Kidney (tissue), 14 donors: ENCODE data around the gene NUP210. TPM values are rescaled to one million over a fixed set of nuclear protein-coding genes. Genes with fewer than 3 reads are reported as not detected.

Source experiments
- DNase-seq, 5 donors: peaks; one replicate each; pipeline ENCODE4 v3.0.0-alpha.2; 2013 to 2020
- FAIRE-seq: peaks from 2 replicates; lab custom pipeline; 2012; peaks lifted over from hg19 to GRCh38; lab: Jason Lieb, UNC
- H3K27ac ChIP-seq, 2 donors: one replicate each; pipeline ENCODE4 v1.7.0; 2013; ENCODE audit warnings: low read depth in 2 of 2, low read length in 2 of 2, inconsistent platforms in 1 of 2
- H3K27me3 ChIP-seq: one replicate; pipeline ENCODE4 v1.7.1; 2013; ENCODE audit warnings: low read length, inconsistent platforms; ENCODE audit not compliant: control insufficient read depth, insufficient read depth
- H3K36me3 ChIP-seq, 3 donors: one replicate each; pipeline versions ENCODE4 v1.7.0 to v1.7.1; 2013; ENCODE audit warnings: low read length in 3 of 3, control low read depth in 1 of 3, inconsistent platforms in 1 of 3; ENCODE audit not compliant: insufficient read depth in 3 of 3, control insufficient read depth in 2 of 3
- H3K4me1 ChIP-seq, 3 donors: one replicate each; pipeline versions ENCODE4 v1.7.0 to v1.7.1; 2013; ENCODE audit warnings: low read length in 3 of 3, inconsistent platforms in 1 of 3, low read depth in 1 of 3; ENCODE audit not compliant: control insufficient read depth in 2 of 3, insufficient read depth in 2 of 3
- H3K4me3 ChIP-seq, 3 donors: one replicate each; pipeline versions ENCODE4 v1.7.0 to v1.8.1; 2013; ENCODE audit warnings: low read length in 3 of 3, control low read depth in 1 of 3, inconsistent platforms in 1 of 3
- H3K9ac ChIP-seq, 3 donors: one replicate each; pipeline versions ENCODE4 v1.7.0 to v1.7.1; 2013; ENCODE audit warnings: low read length in 3 of 3, control low read depth in 1 of 3, inconsistent platforms in 1 of 3
- H3K9me3 ChIP-seq, 3 donors: one replicate each; pipeline versions ENCODE4 v1.7.0 to v1.7.1; 2013; ENCODE audit warnings: low read length in 3 of 3, control low read depth in 1 of 3, inconsistent platforms in 1 of 3; ENCODE audit not compliant: control insufficient read depth in 2 of 3, insufficient read depth in 1 of 3
- intact Hi-C: fragments of 100-400 bp; cut with DNase I; formaldehyde crosslinking; loops from one replicate; pipeline ENCODE4 v1.11.1; 2022
- polyA plus RNA-seq: library from polyadenylated mRNA; stranded (reverse); fragments of 350-450 nt; fragmentation: Illumina TruSeq; extraction: RNeasy Lipid Tissue Mini Kit (QIAGEN cat#74804); gene quantifications from one replicate; pipeline ENCODE4 v1.2.3, GENCODE V29; 2014; ENCODE audit warnings: low read depth, low replicate concordance; ENCODE audit not compliant: insufficient read depth
- total RNA-seq: library from RNA; stranded (reverse); fragmentation: NEBNext Ultra II Directional; extraction: Animal tissue kit (Norgen Biotek cat#: 25700); gene quantifications from one replicate; pipeline ENCODE4 v1.2.1, GENCODE V29; 2021
- TF ChIP-seq, protein P1 (sequence below): IDR thresholded peaks from 3 replicates; pipeline ENCODE4 v1.5.1; 2012; ENCODE audit warnings: mild to moderate bottlenecking, moderate library complexity, borderline replicate concordance; ENCODE audit not compliant: insufficient read depth; ENCODE audit errors: extremely low read depth
- donor health status: control.
- donor health status: control.
- donor health status: control.
- donor health status: control.
- donor health status: control.
- donor health status: DM: yes; HTN: yes; CAD: no.
- donor health status: Normal renal cell carcinoma (clear cell type).

Gene NUP210
- total and polyA plus RNA-seq, 2 donors from 2014 or later, result 5.6 to 22.9 TPM

DNA sequence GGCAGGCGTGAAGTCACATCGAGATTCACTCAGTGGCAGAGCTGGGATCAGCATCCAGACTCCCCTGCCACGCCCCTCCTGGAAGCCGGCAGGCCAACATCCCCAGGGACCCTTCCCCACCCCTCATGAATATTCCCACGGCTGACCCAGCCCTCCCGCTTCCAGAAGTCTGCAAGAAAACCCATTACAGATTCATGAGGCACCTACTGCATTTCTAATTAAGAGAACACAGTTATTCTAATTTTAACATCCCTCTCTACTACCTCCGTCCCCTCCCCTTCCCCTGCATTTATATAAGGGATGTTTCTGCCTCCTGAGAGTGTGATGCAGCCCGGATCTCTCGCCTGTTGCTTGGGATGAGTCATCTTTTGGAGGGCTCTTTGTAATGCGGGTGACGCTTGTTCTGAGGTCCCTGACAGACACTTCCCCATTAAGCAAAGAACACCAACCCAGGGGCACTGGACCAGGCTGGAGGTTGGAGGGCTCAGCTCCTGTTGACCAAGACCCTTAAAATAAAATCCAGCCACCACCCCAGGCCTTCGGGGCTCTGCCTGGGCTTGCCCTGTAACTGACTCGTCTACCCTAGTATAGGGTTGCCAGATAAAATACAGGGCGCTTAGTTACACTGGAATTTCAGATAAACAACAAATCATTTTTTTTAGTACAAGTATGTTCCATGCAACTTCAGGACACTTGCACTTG is 118.7 kb downstream of the NUP210 start:
- intact Hi-C loops, result no loop called here
- Histone ChIP-seq H3K36me3 (no peaks in the 10 kb centered on the region), H3K27ac (no peak overlapping the region), H3K9me3 (no peaks in the 10 kb centered on the region), H3K4me1 (no peaks in the 10 kb centered on the region), H3K4me3 (no peak overlapping the region), H3K9ac (no peak overlapping the region), H3K27me3 (no peaks in the 10 kb centered on the region)
- TF ChIP-seq, protein P1, sequence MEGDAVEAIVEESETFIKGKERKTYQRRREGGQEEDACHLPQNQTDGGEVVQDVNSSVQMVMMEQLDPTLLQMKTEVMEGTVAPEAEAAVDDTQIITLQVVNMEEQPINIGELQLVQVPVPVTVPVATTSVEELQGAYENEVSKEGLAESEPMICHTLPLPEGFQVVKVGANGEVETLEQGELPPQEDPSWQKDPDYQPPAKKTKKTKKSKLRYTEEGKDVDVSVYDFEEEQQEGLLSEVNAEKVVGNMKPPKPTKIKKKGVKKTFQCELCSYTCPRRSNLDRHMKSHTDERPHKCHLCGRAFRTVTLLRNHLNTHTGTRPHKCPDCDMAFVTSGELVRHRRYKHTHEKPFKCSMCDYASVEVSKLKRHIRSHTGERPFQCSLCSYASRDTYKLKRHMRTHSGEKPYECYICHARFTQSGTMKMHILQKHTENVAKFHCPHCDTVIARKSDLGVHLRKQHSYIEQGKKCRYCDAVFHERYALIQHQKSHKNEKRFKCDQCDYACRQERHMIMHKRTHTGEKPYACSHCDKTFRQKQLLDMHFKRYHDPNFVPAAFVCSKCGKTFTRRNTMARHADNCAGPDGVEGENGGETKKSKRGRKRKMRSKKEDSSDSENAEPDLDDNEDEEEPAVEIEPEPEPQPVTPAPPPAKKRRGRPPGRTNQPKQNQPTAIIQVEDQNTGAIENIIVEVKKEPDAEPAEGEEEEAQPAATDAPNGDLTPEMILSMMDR, result no peak
- FAIRE-seq (no peak), DNase-seq (peak in 1 of 5 donors; percentile 37)

DNA sequence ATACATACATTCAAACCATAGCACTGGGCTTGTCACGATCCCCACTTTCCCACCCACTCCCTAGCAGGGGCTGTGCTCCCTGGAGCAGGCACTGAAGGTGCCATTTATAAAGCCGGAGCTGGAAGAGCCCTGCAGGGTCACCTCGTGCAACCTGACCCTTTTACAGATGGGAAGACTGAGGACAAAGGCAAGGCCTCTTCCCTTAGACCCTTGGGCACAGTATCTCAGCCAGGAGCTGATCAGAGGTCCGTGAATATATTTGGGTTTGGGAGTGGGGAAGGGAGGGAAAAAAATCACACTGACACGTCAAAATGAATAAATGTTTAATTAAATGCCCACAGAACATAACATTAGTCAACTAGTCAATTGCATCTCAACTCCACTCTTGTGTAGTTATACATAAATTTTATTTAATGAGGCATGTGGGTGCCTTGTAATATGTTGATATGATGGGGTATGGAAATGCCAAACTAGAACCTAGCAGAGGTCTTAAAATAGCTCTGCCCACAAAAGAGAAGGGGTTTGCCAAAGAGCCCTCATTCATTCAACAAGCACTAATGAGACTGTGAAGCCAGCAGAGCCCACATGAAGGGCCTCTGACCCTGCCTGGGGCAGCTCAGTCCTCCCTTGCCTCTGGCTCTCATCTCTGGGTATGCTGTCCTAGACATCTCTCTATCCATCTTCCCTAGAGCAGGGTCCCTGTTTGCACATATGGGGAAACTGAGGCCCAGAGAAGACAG is 119.4 kb downstream of the NUP210 start:
- Histone ChIP-seq H3K36me3 (no peaks in the 10 kb centered on the region), H3K4me3 (no peak overlapping the region), H3K27ac (no peak overlapping the region), H3K27me3 (no peaks in the 10 kb centered on the region), H3K4me1 (no peaks in the 10 kb centered on the region), H3K9me3 (no peaks in the 10 kb centered on the region), H3K9ac (no peak overlapping the region)
- FAIRE-seq (no peak), DNase-seq (no peak)
- TF ChIP-seq, protein P1, result no peak
- intact Hi-C loops, result no loop called here

DNA sequence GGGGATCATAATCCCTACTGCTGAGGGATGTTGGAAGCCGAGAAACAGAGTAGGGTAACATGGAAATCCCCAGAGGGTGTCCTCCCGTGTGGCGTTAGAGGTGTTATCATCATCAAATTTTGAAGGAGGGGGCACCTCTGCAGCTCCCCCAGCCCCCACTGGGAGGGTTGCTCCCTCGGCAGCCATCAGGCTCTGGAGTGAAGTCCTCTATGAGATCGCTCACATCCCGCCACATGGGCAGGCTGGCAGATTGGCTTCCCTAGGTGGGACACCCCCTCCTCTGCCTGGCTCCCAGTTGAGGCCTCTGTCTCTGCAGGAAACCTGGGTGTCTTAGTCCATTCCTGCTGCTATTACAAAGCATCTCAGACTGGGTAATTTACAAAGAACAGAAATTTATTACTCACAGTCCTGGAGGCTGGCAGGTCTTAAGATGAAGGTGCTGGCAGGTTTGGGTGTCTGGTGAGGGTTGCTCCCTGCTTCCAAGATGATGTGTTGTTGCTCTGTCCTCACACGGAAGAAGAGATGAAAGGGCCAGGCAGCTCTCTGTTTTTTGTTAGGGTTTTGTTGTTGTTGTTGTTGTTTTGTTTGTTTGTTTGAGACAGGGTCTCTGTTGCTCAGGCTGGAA is 120.5 kb downstream of the NUP210 start:
- no peak for FAIRE-seq
- H3K4me1 ChIP-seq, result no peaks in the 10 kb centered on the region
- intact Hi-C loops, result no loop called here
- no peak overlapping the region for H3K27ac ChIP-seq
- TF ChIP-seq, protein P1, result no peak
- H3K27me3 ChIP-seq, result no peaks in the 10 kb centered on the region
- H3K9ac ChIP-seq, result no peak overlapping the region
- H3K4me3 ChIP-seq, result no peak overlapping the region
- no peaks in the 10 kb centered on the region for H3K9me3 ChIP-seq
- no peaks in the 10 kb centered on the region for H3K36me3 ChIP-seq
- peak in 1 of 5 donors; percentile 39 for DNase-seq
